Keratinocyte (primary cell): Measurements from ENCODE around the gene PRKN. TPM values are rescaled to one million over a fixed set of nuclear protein-coding genes. Genes with fewer than 3 reads are reported as not detected.

Experiments used
- DNase-seq: peaks from one replicate; pipeline ENCODE4 v3.0.0-alpha.2; 2011; ENCODE audit warnings: low read depth, missing footprints, low spot score
- FAIRE-seq: peaks from 2 replicates; lab custom pipeline; 2011; peaks lifted over from hg19 to GRCh38; lab: Jason Lieb, UNC
- H2AFZ ChIP-seq: 2 replicates; pipeline ENCODE4 v1.6.0; 2012; ENCODE audit warnings: low read length, control low read depth, inconsistent platforms; ENCODE audit not compliant: control insufficient read depth
- H3K27ac ChIP-seq: 2 replicates; pipeline ENCODE4 v1.5.1; 2011; ENCODE audit warnings: low read length; ENCODE audit not compliant: control insufficient read depth, insufficient read depth
- H3K27me3 ChIP-seq: 3 replicates; pipeline ENCODE4 v1.6.0; 2011; ENCODE audit warnings: low read length; ENCODE audit not compliant: control insufficient read depth, insufficient read depth; ENCODE audit errors: extremely low read depth
- H3K36me3 ChIP-seq, 2 experiments: 2 replicates in 1 of 2; 3 replicates in 1 of 2; pipeline ENCODE4 v1.5.1; 2011; ENCODE audit warnings: low read length in 2 of 2, mild to moderate bottlenecking in 1 of 2; ENCODE audit not compliant: control insufficient read depth in 2 of 2, insufficient read depth in 2 of 2; ENCODE audit errors: extremely low read depth in 1 of 2
- H3K4me1 ChIP-seq: 3 replicates; pipeline ENCODE4 v1.5.1; 2011; ENCODE audit warnings: low read length; ENCODE audit not compliant: control insufficient read depth, insufficient read depth; ENCODE audit errors: extremely low read depth
- H3K4me2 ChIP-seq: 3 replicates; pipeline ENCODE4 v1.6.0; 2011; ENCODE audit warnings: low read depth, low read length; ENCODE audit not compliant: control insufficient read depth, insufficient read depth; ENCODE audit errors: extremely low read depth
- H3K4me3 ChIP-seq, 3 experiments: fragments of 200-600 bp in 1 of 3; sonication (generic) in 1 of 3; 2 replicates in 2 of 3; 3 replicates in 1 of 3; pipeline ENCODE4 v1.5.1; 2011 to 2016; ENCODE audit warnings: low read length in 3 of 3, mild to moderate bottlenecking in 3 of 3, control low read depth in 2 of 3, inconsistent platforms in 1 of 3, low read depth in 1 of 3, mixed read lengths in 1 of 3, mixed run types in 1 of 3, moderate library complexity in 1 of 3; ENCODE audit not compliant: control insufficient read depth in 2 of 3, insufficient read depth in 2 of 3; ENCODE audit errors: extremely low read depth in 1 of 3
- H3K79me2 ChIP-seq: 2 replicates; pipeline ENCODE4 v1.6.0; 2012; ENCODE audit warnings: low read length; ENCODE audit not compliant: control insufficient read depth, insufficient read depth
- H3K9ac ChIP-seq: 3 replicates; pipeline ENCODE4 v1.6.0; 2011; ENCODE audit warnings: low read length; ENCODE audit not compliant: control insufficient read depth, insufficient read depth; ENCODE audit errors: extremely low read depth
- H3K9me1 ChIP-seq: 3 replicates; pipeline ENCODE4 v1.6.0; 2011; ENCODE audit warnings: low read length; ENCODE audit not compliant: control insufficient read depth, insufficient read depth; ENCODE audit errors: extremely low read depth
- H3K9me3 ChIP-seq: 2 replicates; pipeline ENCODE4 v1.5.1; 2012; ENCODE audit warnings: low read depth, low read length; ENCODE audit not compliant: control insufficient read depth
- H4K20me1 ChIP-seq: 3 replicates; pipeline ENCODE4 v1.6.0; 2011; ENCODE audit warnings: low read length; ENCODE audit not compliant: control insufficient read depth, insufficient read depth; ENCODE audit errors: extremely low read depth
- EZH2 ChIP-seq: IDR thresholded peaks from one replicate; pipeline ENCODE4 v1.6.1; 2012; ENCODE audit warnings: inconsistent platforms, mild to moderate bottlenecking, low read length, moderate library complexity
- dilution Hi-C: fragments of 300-500 bp; cut with MboI; formaldehyde crosslinking; loops from one replicate; pipeline ENCODE4 v1.7.0; 2020; ENCODE audit warnings: low sequenced_read_pairs; ENCODE audit not compliant: extremely low pct_ligation_motif_present
- polyA plus RNA-seq, 5 experiments: library from polyadenylated mRNA; depleted of rRNA in 3 of 5; stranded (reverse) in 3 of 5; stranded (forward) in 1 of 5; unstranded in 1 of 5; fragments of >200 nt; gene quantifications; 1 replicate in 1 of 5; 2 replicates in 3 of 5; 3 replicates in 1 of 5; pipeline versions ENCODE4 v1.2.1 to v1.2.3, GENCODE V29; 2011 to 2012; ENCODE audit warnings: missing spikeins in 2 of 5, low read depth in 1 of 5, low replicate concordance in 1 of 5
- TF ChIP-seq, protein P1 (sequence below), 3 experiments: IDR thresholded peaks in 1 of 3; conservative IDR thresholded peaks in 1 of 3; optimal IDR thresholded peaks in 1 of 3; 2 replicates in 2 of 3; 3 replicates in 1 of 3; pipeline versions ENCODE3 to v1.5.1; 2011; ENCODE audit warnings: low read length in 3 of 3, mild to moderate bottlenecking in 3 of 3, moderate library complexity in 2 of 3, control low read depth in 1 of 3, inconsistent platforms in 1 of 3; ENCODE audit not compliant: insufficient read depth in 2 of 3; ENCODE audit errors: extremely low read depth in 1 of 3

PRKN gene
- polyA plus RNA-seq, 1 donor (not counting 4 experiments of a cell fraction or from before 2014, with no cell fraction given), result 0.67 TPM

DNA sequence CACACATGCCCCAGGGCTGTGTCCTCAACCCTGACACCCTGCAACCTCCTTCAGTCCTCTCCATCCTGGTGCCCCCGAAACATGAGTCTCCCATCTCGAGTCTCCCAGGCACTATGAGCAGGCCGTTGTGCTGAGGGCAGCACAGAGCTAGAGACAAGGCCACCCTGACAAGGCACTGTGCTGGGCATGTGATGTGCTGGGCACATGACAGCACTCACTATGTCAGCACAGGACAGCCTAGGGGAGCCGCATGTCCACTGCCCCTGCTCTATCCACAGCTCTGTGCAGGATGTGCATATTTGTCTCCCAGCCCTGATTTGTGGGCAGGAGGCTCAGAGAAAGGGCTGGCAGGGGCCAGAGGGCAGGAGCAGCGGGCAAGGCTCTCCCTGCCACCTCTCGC lies 1091.6 kb downstream of the PRKN start:
- H2AFZ ChIP-seq, result no peak overlapping the region
- no peaks in the 10 kb centered on the region for H3K4me1 ChIP-seq
- H3K4me3 ChIP-seq, result no peak overlapping the region
- no peak overlapping the region for H3K27ac ChIP-seq
- H3K27me3 ChIP-seq, result no peaks in the 10 kb centered on the region
- DNase-seq (no peak), FAIRE-seq (no peak)
- H3K9me3 ChIP-seq, result no peaks in the 10 kb centered on the region
- no peaks in the 10 kb centered on the region for H3K36me3 ChIP-seq
- no peaks in the 10 kb centered on the region for H4K20me1 ChIP-seq
- H3K4me2 ChIP-seq, result no peak overlapping the region
- dilution Hi-C loops, result no loop called here
- H3K9me1 ChIP-seq, result no peaks in the 10 kb centered on the region
- no peak for TF ChIP-seq EZH2
- TF ChIP-seq, protein P1, sequence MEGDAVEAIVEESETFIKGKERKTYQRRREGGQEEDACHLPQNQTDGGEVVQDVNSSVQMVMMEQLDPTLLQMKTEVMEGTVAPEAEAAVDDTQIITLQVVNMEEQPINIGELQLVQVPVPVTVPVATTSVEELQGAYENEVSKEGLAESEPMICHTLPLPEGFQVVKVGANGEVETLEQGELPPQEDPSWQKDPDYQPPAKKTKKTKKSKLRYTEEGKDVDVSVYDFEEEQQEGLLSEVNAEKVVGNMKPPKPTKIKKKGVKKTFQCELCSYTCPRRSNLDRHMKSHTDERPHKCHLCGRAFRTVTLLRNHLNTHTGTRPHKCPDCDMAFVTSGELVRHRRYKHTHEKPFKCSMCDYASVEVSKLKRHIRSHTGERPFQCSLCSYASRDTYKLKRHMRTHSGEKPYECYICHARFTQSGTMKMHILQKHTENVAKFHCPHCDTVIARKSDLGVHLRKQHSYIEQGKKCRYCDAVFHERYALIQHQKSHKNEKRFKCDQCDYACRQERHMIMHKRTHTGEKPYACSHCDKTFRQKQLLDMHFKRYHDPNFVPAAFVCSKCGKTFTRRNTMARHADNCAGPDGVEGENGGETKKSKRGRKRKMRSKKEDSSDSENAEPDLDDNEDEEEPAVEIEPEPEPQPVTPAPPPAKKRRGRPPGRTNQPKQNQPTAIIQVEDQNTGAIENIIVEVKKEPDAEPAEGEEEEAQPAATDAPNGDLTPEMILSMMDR (optimal IDR thresholded peaks at IDR 0.05 in 1 of 3, IDR thresholded peaks at IDR 0.05 in 1 of 3, conservative IDR thresholded peaks at IDR 0.05 in 1 of 3; ENCODE audit: extremely low read depth in 1 of 3, insufficient read depth in 2 of 3, low read length in 3 of 3), result no peak
- no peaks in the 10 kb centered on the region for H3K79me2 ChIP-seq
- no peak overlapping the region for H3K9ac ChIP-seq

DNA sequence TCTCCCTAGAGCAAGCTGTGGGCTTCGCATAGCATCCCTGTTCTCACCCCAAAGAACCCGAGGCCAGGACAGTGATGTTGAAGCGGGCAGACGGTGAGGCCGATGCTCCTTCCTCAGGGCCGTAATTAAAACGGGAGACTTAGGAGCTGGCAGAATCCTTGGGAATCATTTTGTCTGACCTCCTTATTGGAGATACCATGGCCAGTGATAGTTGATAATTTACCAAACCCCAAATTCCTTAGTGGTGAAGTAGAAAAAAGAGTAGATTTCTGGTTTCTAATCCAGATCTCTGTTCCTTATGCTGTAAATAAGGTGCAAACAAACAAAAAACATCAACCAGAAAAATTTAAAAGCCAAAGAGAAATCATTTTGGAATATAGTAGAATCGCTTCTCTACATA lies 1092.7 kb downstream of the PRKN start:
- DNase-seq, result no peak
- Histone ChIP-seq H3K9ac (no peak overlapping the region), H2AFZ (no peak overlapping the region), H3K4me3 (no peak overlapping the region), H3K4me1 (no peaks in the 10 kb centered on the region), H3K36me3 (no peaks in the 10 kb centered on the region), H3K9me3 (no peaks in the 10 kb centered on the region), H3K27me3 (no peaks in the 10 kb centered on the region), H3K4me2 (no peak overlapping the region), H3K9me1 (no peaks in the 10 kb centered on the region), H4K20me1 (no peaks in the 10 kb centered on the region), H3K27ac (no peak overlapping the region), H3K79me2 (no peaks in the 10 kb centered on the region)
- no peak for FAIRE-seq
- dilution Hi-C loops, result no loop called here
- no peak for TF ChIP-seq EZH2
- TF ChIP-seq, protein P1 (optimal IDR thresholded peaks at IDR 0.05 in 1 of 3, IDR thresholded peaks at IDR 0.05 in 1 of 3, conservative IDR thresholded peaks at IDR 0.05 in 1 of 3; ENCODE audit: extremely low read depth in 1 of 3, insufficient read depth in 2 of 3, low read length in 3 of 3), result no peak
